B cell (primary cell): ENCODE measurements around the gene GJB2.

Source experiments
- CTCF ChIP-seq: fragments of 200-600 bp; IDR thresholded peaks from one replicate; pipeline ENCODE4 v1.8.0; 2022; ENCODE audit warnings: antibody characterized with exemption, mild to moderate bottlenecking
- EZH2 ChIP-seq: IDR thresholded peaks from 2 replicates; pipeline ENCODE4 v1.6.1; 2012; ENCODE audit warnings: borderline replicate concordance, low read depth, mild to moderate bottlenecking, moderate library complexity, low read length; ENCODE audit not compliant: insufficient read depth, poor library complexity, severe bottlenecking

GRCh38 chr13:20178156-20178555 is 14.6 kb downstream of the GJB2 start:
- TF ChIP-seq CTCF (no peak), EZH2 (no peak)
